ENCODE measurements around the gene YARS2.
"Not testable (repeated sequence)": the region's sequence is repeated elsewhere in the genome, so short reads cannot be mapped to it uniquely, and the experiment has no call there.

YARS2 gene

DNA sequence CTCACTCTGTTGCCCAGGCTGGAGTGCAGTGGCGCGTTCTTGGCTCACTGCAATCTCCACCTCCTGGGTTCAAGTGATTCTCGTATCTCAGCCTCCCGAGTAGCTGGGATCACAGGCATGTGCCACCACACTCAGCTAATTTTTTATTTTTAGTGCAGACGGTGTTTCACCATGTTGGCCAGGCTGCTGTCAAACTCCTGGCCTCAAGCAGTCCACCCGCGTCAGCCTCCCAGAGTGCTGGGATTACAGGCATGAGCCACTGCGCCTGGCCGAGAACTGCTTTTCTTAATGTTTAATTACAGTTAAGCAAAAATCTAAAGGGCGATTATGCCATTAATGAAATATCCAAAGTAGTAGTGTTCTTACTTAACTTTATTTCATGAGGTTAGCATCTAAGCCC is 13.6 kb downstream of the YARS2 start:
- DNase-seq: no peak

DNA sequence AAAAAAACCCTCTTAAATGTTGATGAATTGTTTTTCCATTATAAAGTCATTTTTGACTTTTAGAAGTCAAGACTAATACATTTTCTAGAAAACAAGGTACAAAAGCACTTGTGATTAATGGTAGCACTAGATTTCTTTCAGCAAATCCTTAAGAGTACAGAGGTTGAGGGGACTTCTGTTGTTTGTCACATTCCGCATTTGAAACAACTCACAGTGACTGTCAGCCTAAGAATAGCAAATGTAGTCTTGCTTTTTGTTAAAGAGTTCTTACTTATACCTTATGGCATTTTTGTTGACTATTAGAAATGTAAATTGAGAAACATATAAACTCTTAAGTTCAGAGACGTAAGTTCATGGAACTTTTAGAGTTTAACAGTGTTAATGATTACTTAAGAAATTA is 16.4 kb downstream of the YARS2 start:
- DNase-seq: no peak

DNA sequence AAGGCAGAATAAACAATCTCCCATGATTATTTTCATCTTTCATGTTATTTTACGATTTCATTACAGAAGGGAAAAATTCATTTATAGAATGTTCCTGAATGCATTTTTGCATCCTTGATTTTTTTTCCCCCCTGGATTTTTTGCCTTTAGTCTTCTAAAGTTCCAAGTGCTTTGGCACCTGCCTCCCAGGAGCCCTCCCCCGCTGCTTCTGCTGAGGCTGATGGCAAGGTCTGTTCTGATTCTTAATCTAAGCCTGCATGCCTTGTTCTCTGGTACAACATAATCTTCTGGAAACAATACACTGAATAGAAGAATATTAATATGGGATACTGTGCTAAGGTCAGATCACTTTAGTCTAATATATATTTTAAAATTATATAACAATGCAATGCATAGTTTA is 18.0 kb downstream of the YARS2 start:
- no peak for DNase-seq

DNA sequence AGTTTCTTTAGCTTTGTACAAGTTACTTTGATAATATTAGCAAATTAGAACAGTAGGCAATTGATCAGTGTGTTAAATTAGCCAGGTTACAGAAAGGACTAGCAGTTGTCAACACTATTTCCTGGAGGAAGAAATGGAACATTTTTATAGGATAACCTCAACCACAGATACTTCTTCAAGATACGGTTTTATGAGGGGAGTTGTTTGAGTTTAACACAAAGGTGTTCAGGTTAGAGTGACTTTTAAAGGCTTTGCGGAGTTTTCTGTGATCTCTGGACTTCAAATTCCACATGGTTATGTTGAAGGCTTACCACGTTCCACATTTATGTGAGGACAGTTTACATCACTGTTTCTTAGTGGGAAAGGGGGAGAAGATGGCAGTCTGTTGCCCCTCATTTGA is 19.3 kb downstream of the YARS2 start:
- DNase-seq: no peak

DNA sequence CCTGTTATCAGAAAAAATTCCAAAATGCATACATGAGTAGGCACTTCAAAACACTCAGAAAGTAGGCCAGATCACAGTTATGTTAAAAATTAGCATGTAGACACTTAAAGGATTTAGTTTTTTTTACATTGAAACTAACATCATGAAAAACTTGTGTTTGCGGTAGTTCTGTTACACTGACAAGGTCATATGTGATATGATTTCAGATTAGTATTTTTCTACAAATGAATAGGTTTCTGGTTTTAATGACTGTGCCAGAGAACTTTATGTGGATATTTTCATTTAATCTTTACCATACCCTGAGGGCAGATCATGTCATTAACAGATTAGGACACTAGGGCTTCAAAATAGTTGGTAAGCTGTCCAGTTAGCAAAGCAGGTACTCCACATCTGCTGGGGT is 20.7 kb downstream of the YARS2 start:
- DNase-seq: no peak

DNA sequence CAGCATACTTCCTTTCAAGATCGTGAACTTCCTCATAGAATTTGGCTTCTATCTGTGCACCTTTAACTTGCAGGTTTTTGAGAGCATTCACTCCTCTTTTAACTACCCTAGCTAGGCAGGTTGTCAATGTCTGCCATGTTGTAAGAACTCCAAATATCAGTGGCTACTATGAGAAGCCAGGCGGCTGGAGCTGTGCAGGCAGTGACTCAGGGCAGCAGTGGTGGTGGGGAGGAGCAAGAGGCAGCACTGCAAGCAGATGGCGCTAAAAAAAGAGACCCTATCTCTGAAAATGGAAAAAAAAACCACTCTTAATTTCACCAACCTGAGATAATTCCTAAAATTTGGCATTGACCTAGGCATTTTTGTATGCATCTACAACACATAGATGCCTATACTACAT is 28.5 kb downstream of the YARS2 start:
- DNase-seq: no peak

DNA sequence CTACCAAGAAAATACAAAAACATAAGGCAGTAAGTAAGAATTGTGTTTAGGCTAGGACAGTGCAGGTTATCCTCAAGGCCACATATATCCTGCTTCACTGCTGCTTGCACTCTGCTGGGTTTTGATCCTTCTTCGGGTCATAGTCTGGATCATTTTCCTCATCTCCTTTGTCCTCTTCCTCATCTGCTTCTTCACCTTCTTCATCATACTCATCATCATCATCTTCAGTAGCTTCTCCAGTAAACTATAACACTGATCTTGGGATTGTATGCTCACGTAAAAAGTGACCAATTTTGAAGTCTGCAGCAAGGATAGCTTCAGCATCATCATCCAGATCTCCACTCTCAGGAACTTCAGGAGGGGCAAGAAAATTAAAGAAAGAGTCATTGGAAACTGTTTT is 29.4 kb downstream of the YARS2 start:
- DNase-seq: no peak

DNA sequence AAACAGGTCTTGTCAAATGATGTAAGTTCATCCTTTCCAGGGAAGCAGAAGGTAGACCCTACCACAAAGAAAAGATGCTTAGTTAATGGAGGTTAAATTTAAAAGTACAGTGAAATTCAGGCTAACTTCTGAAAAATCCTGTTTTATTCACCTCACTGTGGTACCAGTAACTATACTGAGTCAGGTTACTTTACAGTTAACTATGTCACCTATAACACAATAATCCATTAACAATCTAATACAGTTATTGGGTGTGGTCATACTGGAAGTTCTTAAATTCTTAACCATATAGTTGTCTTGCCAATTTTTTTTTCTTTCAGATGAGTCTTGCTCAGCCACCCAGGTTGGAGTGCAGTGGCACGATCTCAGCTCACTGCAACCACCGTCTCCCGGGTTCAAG is 30.4 kb downstream of the YARS2 start:
- DNase-seq: not testable (repeated sequence)

DNA sequence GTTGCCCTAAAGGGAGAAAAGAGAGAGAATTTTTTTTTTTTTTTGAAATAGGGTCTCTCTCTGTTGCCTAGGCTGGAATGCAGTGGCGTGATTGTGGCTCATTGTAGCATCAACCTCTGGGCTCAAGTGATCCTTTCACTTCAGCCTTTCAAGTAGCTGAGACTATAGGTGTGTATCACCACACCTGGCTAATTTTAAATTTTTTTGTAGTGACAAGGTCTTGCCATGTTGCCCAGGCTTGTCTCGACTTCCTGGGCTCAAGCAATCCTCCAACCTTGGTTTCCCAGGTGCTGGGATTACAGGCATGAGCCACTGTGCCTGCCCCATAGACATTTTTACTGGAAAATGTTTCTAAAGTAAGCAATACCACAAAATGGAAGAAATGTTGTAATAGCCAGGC is 36.8 kb downstream of the YARS2 start:
- DNase-seq: no peak

DNA sequence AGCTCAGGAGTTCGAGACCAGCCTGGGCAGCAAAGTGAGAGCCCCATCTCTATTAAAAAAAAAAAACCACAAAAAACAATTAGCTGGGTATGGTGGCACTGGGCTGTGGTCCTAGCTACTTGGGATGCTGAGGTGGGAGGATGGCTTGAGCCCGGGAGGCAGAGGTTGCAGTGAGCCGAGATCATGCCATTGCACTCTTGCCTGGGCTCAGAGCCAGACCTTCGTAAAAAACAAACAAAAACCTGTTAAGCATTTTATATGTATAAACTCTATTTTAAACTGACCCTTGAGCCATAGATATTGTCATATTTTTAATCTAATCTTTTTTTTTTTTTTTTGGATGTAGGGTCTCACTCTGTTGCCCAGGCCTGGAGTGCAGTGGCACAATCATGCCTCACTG is 40.9 kb downstream of the YARS2 start:
- no peak for DNase-seq

DNA sequence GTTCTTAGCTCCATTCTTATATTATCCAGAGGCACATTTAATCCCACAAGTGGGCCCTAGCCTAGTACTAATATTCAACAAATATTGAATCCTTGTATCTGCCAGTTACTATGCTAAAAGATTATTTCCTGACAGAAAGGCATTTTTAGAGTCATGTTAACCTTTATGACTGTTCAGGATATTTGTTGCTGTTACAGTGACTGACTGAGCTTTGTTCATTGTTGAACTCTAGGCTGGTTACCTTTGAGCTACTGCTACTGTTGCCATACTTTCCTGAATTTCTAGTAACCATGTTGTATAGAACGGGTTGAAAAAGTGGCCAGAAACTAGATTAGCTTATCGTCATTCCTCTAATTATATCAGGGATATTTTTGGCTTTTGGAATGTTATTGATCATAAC is 46.8 kb downstream of the YARS2 start:
- no peak for DNase-seq

DNA sequence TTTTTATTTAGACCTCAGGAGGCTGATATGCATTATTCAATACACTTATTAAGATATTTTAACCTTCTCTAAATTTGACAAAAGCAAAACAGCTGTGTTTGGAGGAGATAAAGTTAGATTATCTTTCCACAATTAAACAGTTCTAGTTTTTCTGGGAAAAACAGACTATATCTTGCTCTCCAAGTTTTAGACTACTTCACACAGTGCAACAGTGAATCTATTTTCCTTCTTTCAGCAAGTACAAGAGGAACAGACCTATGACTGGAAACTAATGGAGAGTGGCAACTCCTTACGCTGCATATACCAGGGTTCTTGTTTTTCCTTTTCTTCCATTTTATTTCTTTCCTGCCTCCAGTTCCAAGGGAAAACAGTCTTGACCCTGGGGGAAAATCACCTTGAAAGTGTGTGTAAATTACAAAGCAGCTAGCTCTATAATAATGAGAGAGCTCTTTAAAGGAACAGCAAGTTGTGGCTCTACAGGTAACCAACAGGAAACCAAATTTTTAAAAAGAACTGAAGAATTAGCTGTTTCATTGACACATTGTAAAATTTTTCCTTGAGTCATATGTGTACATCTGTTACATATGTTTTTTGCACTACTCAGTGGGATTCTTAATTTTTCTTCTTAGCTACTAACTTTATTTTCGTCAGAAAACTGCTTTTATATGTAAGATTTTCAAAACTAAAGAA is 49.2 kb downstream of the YARS2 start:
- DNase-seq: no peak

DNA sequence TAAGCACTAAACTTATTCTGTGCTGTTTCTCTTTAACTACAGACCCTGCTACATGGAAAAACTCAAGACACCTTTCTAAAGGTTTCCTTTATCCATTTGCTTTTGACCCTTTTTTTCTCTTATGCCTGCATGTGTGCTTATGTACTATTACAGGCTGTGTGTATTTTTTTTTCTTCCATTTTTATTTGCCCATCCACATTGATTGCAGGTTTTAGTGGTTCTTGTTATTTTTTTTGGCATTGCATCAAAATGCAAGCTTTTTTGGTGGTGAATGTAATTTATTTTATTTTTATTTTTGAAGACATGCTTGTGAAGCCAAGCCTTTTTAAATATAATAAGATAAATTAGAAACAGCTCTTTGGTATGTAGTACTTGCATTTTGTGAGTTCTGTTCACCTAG is 49.9 kb downstream of the YARS2 start:
- DNase-seq: no peak

DNA sequence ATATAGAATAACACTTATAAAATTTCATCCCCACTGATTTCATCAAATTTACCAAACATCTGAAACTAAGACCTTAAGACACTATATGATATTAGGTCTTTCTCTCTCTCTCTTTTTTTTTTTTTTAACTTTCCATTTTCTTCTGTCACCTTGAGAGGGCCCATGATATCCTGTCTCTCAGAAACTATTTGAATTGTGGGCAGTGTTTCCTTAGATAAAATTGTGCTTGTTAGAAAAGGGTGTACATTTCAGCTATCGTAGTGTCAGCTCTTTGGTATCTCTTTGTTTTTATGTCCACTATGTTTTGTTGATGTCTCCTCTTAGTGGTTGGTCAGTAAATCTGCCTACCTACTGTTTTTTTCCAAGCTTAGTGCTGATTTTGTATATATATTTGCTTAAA is 52.8 kb downstream of the YARS2 start:
- DNase-seq: no peak

DNA sequence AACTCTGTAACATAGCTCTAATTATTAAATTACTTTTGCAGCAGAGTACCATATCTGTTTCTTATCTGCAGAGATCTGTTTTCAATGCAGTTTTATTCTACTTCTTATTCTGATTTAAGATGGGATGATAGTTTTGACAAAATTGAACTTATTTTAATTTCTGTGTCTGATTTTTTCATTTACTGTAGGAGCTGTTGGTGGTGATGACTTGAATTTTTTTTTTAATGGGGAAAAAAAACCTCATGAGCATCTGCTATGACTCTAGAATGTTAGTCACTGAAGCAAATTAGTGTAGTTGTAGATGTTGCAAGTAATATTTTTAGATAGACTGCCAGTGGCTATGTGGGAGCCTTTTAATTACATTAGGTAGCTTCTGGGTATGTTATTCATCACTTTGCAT is 53.2 kb downstream of the YARS2 start:
- DNase-seq: no peak

DNA sequence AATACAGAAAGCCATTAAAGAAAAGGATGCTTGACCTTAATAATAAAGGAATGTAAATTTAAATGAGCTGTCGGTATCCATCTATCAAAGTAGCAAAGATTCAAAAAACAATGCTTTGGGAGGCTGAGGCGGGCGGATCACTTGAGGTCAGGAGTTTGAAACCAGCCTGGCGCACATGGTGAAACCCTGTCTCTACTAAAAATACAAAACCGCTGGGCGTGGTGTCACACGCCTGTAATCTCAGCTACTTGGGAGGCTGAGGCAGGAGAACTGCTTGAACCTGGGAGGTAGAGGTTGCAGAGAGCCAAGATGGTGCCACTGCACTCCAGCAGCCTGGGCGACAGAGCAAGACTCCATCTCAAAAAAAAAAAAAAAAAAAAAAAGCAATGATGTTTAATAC is 56.3 kb downstream of the YARS2 start:
- not testable (repeated sequence) for DNase-seq

DNA sequence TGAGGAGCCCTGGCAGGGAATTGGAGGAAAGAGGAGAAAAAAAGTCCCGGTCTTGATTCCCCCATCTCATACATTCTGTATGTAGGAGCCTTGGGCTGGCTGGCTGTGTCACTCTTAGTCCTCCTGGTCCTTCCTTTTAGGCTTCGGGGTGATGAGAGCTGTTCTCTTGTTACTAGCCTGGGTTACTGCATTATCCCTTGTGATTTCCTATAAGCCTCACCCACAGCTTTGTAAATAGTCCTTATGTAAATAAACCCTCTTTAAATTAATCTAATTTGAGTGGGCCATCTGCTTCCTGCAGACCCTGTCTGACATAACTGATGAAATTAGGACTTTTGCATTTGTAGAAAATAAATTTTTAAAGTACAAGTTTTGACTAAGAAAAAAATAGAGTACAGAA is 57.4 kb downstream of the YARS2 start:
- no peak for DNase-seq

DNA sequence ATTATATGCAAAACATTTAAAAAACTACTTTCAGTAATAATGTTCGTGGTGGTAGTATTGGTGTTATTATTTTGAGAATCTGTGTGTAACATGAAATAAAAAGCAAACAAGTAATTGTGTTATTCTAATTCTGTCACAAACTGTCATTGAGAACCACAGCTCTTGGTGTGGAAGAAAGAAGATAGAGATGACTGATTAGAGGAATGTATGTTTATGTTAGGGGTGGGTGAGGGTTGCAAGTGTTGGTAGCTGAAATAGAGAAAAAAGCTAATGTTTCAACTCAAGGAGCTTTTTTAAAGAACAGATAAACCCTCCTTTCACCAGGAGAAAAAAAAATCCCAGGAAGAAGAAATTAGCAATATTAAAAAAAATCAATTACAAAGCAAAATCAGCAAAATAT is 58.3 kb downstream of the YARS2 start:
- no peak for DNase-seq
